HepG2 (cell line): Measurements from ENCODE around the gene CSNK1D. TPM values are rescaled to one million over a fixed set of nuclear protein-coding genes. Genes with fewer than 3 reads are reported as not detected.

Source experiments
- CHD4 ChIP-seq: fragments of 200-600 bp; sonication (generic); IDR thresholded peaks from 2 replicates; pipeline ENCODE4 v1.7.0; 2017; ENCODE audit warnings: mild to moderate bottlenecking, low read length, borderline replicate concordance
- CREM ChIP-seq, 2 experiments: sonication (generic) in 1 of 2; formaldehyde crosslinking in 1 of 2; IDR thresholded peaks; 2 replicates each; pipeline versions ENCODE4 v1.4.0 to v1.6.1; 2016 to 2020; ENCODE audit warnings: antibody characterized with exemption in 1 of 2, mild to moderate bottlenecking in 1 of 2, missing genetic modification reagents in 1 of 2
- FOXK2 ChIP-seq: fragments of 450-650 bp; IDR thresholded peaks from 2 replicates; pipeline ENCODE4 v1.6.1; 2016
- KLF13 ChIP-seq: sonication (generic); formaldehyde crosslinking; IDR thresholded peaks from 2 replicates; pipeline ENCODE4 v1.4.0; 2020; ENCODE audit warnings: mild to moderate bottlenecking, missing genetic modification reagents
- NFKBIZ ChIP-seq: IDR thresholded peaks from 2 replicates; pipeline ENCODE4 v1.6.1; 2018; ENCODE audit warnings: missing genetic modification reagents, missing compliant biosample characterization
- NR2F1 ChIP-seq, 2 experiments: fragments of 450-650 bp in 1 of 2; formaldehyde crosslinking in 1 of 2; IDR thresholded peaks; 2 replicates each; pipeline versions ENCODE4 v1.5.0 to v1.6.1; 2016 to 2020; ENCODE audit warnings: mild to moderate bottlenecking in 1 of 2, missing compliant biosample characterization in 1 of 2, missing genetic modification reagents in 1 of 2, moderate library complexity in 1 of 2
- PCBP2 ChIP-seq: fragments of 200-400 bp; formaldehyde crosslinking; optimal IDR thresholded peaks from 2 replicates; pipeline ENCODE3; 2018; ENCODE audit warnings: low read length, low read depth; ENCODE audit not compliant: poor library complexity, severe bottlenecking
- POGZ ChIP-seq: sonication (generic); formaldehyde crosslinking; IDR thresholded peaks from 2 replicates; pipeline ENCODE4 v1.4.0; 2020; ENCODE audit warnings: mild to moderate bottlenecking, missing genetic modification reagents
- PTBP1 ChIP-seq: fragments of 200-400 bp; formaldehyde crosslinking; IDR thresholded peaks from 2 replicates; pipeline ENCODE4 v1.6.1; 2018; ENCODE audit warnings: low read length, low read depth; ENCODE audit not compliant: poor library complexity, severe bottlenecking
- SNAPC2 ChIP-seq: sonication (generic); formaldehyde crosslinking; IDR thresholded peaks from 2 replicates; pipeline ENCODE4 v1.8.1; 2022; ENCODE audit warnings: mild to moderate bottlenecking, missing genetic modification reagents
- SP1 ChIP-seq, 2 experiments: fragments of 450-650 bp in 1 of 2; sonication (generic) in 1 of 2; formaldehyde crosslinking in 1 of 2; IDR thresholded peaks; 2 replicates each; pipeline versions ENCODE4 v1.4.0 to v1.6.1; 2016 to 2020; ENCODE audit warnings: missing genetic modification reagents in 1 of 2
- SRSF1 ChIP-seq: fragments of 200-400 bp; formaldehyde crosslinking; optimal IDR thresholded peaks from 2 replicates; pipeline ENCODE3; 2017; ENCODE audit warnings: mild to moderate bottlenecking, low read depth, low read length, moderate library complexity
- TBX2 ChIP-seq: sonication (generic); formaldehyde crosslinking; IDR thresholded peaks from 2 replicates; pipeline ENCODE4 v1.5.0; 2020; ENCODE audit warnings: missing genetic modification reagents, mild to moderate bottlenecking, borderline replicate concordance
- TEAD3 ChIP-seq: optimal IDR thresholded peaks from 2 replicates; pipeline ENCODE3; 2016; ENCODE audit warnings: borderline replicate concordance
- TRIM22 ChIP-seq: fragments of 450-650 bp; IDR thresholded peaks from 2 replicates; pipeline ENCODE4 v1.6.1; 2017
- UBTF ChIP-seq: sonication (generic); formaldehyde crosslinking; IDR thresholded peaks from 2 replicates; pipeline ENCODE4 v1.4.0; 2020; ENCODE audit warnings: mild to moderate bottlenecking, missing genetic modification reagents
- ZBTB21 ChIP-seq: sonication (generic); formaldehyde crosslinking; IDR thresholded peaks from 2 replicates; pipeline ENCODE4 v1.4.0; 2020; ENCODE audit warnings: missing genetic modification reagents
- ZEB1 ChIP-seq: IDR thresholded peaks from 2 replicates; pipeline ENCODE4 v1.6.1; 2012; ENCODE audit warnings: mild to moderate bottlenecking, low read depth, inconsistent platforms; ENCODE audit not compliant: insufficient replicate concordance
- ZGPAT ChIP-seq: IDR thresholded peaks from 2 replicates; pipeline ENCODE4 v1.6.1; 2016; ENCODE audit warnings: mild to moderate bottlenecking
- ZNF569 ChIP-seq: sonication (generic); formaldehyde crosslinking; IDR thresholded peaks from 2 replicates; pipeline ENCODE4 v1.5.0; 2020; ENCODE audit warnings: mild to moderate bottlenecking, missing genetic modification reagents, moderate library complexity, borderline replicate concordance
- ZNF674 ChIP-seq: sonication (generic); formaldehyde crosslinking; IDR thresholded peaks from 2 replicates; pipeline ENCODE4 v1.5.0; 2020; ENCODE audit warnings: low read depth, mild to moderate bottlenecking, missing genetic modification reagents
- ZNF678 ChIP-seq: sonication (generic); formaldehyde crosslinking; IDR thresholded peaks from 2 replicates; pipeline ENCODE4 v1.4.0; 2020; ENCODE audit warnings: mild to moderate bottlenecking, missing genetic modification reagents
- polyA plus RNA-seq, 8 experiments: library from polyadenylated mRNA; depleted of rRNA in 3 of 8; stranded (reverse) in 7 of 8; unstranded in 1 of 8; fragments of >200 nt; fragmentation: Illumina TruSeq in 4 of 8; extraction: Trizol in 4 of 8; gene quantifications; 2 replicates each; pipeline versions ENCODE4 v1.2.1 to v1.2.3, GENCODE V29; 2011 to 2016; ENCODE audit warnings: low read depth in 4 of 8, missing spikeins in 1 of 8, mixed read lengths in 1 of 8; ENCODE audit not compliant: insufficient read depth in 1 of 8
- total RNA-seq, 5 experiments: library from RNA; depleted of rRNA; stranded (reverse); fragments of >200 nt; fragmentation: Illumina TruSeq; extraction: Trizol; gene quantifications; 2 replicates each; pipeline ENCODE4 v1.2.3, GENCODE V29; 2016; ENCODE audit warnings: low read depth in 1 of 5
- TF ChIP-seq, protein P1 (sequence below): IDR thresholded peaks from 2 replicates; pipeline ENCODE4 v1.6.1; 2012; ENCODE audit warnings: low read depth, low read length, improper control_type of control experiment

Gene CSNK1D
- total and polyA plus RNA-seq, 2 of the 13 experiments (the other 11 are each of a cell fraction or from before 2014, with no cell fraction given) = 31.5 to 128 TPM

- TF ChIP-seq ZGPAT (CRISPR knock-in tag) (peak; percentile 75), PTBP1 (peak; percentile 79), NR2F1 (CRISPR knock-in tag; IDR thresholded peaks at IDR 0.05) (peak; percentile 36 to 61; a peak in 2 of 4 replicates), SNAPC2 (CRISPR knock-in tag) (no peak; the same call in 1 of the 2 replicates), ZEB1 (no peak), ZNF674 (no peak), TBX2 (CRISPR knock-in tag) (peak; percentile 27; the same call in 1 of the 2 replicates), ZBTB21 (CRISPR knock-in tag) (no peak), POGZ (CRISPR knock-in tag) (no peak; the same call in 1 of the 2 replicates), ZNF678 (CRISPR knock-in tag) (0 out of 2 replicates have a peak, but pooled peaks have one; percentile 64), CHD4 (no peak), UBTF (peak; percentile 71), PCBP2 (no peak), CREM (IDR thresholded peaks at IDR 0.05) (no peak), CREM (CRISPR knock-in tag; IDR thresholded peaks at IDR 0.05) (no peak), SP1 (IDR thresholded peaks at IDR 0.05) (no peak), SP1 (CRISPR knock-in tag; IDR thresholded peaks at IDR 0.05) (no peak; the same call in 1 of the 2 replicates), FOXK2 (no peak), NFKBIZ (CRISPR knock-in tag) (no peak), TEAD3 (CRISPR knock-in tag) (no peak), TRIM22 (no peak), KLF13 (CRISPR knock-in tag) (no peak), SRSF1 (peak; percentile 70), ZNF569 (CRISPR knock-in tag) (peak; percentile 98; the same call in 1 of the 2 replicates)
- TF ChIP-seq, protein P1, sequence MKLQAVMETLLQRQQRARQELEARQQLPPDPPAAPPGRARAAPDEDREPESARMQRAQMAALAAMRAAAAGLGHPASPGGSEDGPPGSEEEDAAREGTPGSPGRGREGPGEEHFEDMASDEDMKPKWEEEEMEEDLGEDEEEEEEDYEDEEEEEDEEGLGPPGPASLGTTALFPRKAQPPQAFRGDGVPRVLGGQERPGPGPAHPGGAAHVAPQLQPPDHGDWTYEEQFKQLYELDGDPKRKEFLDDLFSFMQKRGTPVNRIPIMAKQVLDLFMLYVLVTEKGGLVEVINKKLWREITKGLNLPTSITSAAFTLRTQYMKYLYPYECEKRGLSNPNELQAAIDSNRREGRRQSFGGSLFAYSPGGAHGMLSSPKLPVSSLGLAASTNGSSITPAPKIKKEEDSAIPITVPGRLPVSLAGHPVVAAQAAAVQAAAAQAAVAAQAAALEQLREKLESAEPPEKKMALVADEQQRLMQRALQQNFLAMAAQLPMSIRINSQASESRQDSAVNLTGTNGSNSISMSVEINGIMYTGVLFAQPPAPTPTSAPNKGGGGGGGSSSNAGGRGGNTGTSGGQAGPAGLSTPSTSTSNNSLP = no peak
Measured at GRCh38 chr17:82239926-82240505, 33.5 kb downstream of the CSNK1D start (continued).
